Progenitor cell of endocrine pancreas (in vitro differentiated cells): ENCODE measurements around the gene C19orf25. TPM values are rescaled to one million over a fixed set of nuclear protein-coding genes. Genes with fewer than 3 reads are reported as not detected.

Source experiments
- DNase-seq: peaks from one replicate; pipeline ENCODE4 v3.0.0; 2021; ENCODE audit warnings: low spot score; ENCODE audit not compliant: unreplicated experiment
- H3K27ac Mint-ChIP-seq: 2 replicates; pipeline ENCODE4 v1.8.0; 2021; ENCODE audit warnings: mild to moderate bottlenecking, moderate library complexity, mixed read lengths
- H3K27me3 Mint-ChIP-seq: 2 replicates; pipeline ENCODE4 v1.8.0; 2021; ENCODE audit warnings: mixed read lengths
- H3K36me3 Mint-ChIP-seq: 2 replicates; pipeline ENCODE4 v1.8.0; 2022; ENCODE audit warnings: mixed read lengths; ENCODE audit not compliant: insufficient read depth
- H3K4me1 Mint-ChIP-seq: 2 replicates; pipeline ENCODE4 v1.8.0; 2021; ENCODE audit warnings: low read depth, mixed read lengths
- H3K4me3 Mint-ChIP-seq: 2 replicates; pipeline ENCODE4 v1.8.0; 2021; ENCODE audit warnings: low read depth, mild to moderate bottlenecking, moderate library complexity, mixed read lengths
- H3K9me3 Mint-ChIP-seq: 2 replicates; pipeline ENCODE4 v1.8.0; 2021; ENCODE audit warnings: low read depth, mixed read lengths
- total RNA-seq: library from RNA; stranded (reverse); gene quantifications from 2 replicates; pipeline ENCODE4 v1.2.1, GENCODE V29; 2021
- TF ChIP-seq, protein P1 (sequence below): fragments of 200-600 bp; sonication (generic); IDR thresholded peaks from one replicate; pipeline ENCODE4 v1.5.0; 2021; ENCODE audit warnings: antibody characterized with exemption, mild to moderate bottlenecking; ENCODE audit not compliant: unreplicated experiment

The C19orf25 gene
- total RNA-seq, 1 donor from 2014 or later, result 31.3 TPM

DNA sequence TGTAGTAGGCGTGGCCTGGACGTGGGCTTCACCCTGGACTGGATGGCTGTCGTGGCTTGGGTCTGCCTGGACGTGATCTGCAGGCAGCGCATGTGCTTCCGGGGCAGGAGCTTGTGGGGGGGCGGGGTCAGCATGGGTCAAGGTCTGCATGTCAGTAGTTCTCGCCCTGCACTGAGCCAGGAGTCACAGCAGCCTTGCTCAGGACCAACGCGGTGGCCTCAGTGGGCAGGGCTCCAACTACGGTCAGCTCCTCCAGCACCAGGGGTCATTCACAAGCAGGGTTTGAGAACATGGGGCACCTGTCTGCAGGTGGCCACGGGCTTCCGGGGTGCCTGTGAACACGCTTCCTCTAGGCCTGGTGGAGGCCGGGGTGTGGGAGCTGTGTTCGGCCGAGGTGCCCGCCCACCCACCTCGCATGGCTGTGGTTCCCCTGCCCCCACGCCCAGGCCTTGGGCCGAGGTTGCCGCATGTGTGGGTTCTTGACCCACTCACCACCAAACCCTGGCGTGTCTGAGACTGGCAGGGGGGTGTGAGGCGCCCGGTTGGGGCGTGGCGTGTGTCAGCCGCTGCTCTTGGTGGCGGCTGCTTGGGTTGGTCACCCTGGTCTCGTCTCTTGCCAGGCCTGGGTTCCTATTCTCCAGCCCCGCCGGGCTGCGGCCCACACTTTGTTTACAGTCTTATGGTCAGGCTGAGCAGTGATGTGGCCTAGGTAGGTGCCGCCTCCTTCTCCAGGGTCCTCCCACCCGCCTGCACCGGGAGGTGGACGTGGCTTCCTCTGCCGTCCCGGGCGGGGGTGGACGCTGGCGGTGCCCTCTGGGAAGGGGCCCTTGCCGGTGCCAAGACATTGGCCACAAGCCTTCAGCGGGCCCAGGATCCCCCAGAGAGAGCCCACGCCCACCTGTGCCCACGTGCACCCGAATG, 45.6 kb downstream of the C19orf25 start:
- H3K36me3 Mint-ChIP-seq, result peaks cover 6% of the 10 kb centered on the region
- no peaks in the 10 kb centered on the region for H3K27me3 Mint-ChIP-seq
- TF ChIP-seq, protein P1, sequence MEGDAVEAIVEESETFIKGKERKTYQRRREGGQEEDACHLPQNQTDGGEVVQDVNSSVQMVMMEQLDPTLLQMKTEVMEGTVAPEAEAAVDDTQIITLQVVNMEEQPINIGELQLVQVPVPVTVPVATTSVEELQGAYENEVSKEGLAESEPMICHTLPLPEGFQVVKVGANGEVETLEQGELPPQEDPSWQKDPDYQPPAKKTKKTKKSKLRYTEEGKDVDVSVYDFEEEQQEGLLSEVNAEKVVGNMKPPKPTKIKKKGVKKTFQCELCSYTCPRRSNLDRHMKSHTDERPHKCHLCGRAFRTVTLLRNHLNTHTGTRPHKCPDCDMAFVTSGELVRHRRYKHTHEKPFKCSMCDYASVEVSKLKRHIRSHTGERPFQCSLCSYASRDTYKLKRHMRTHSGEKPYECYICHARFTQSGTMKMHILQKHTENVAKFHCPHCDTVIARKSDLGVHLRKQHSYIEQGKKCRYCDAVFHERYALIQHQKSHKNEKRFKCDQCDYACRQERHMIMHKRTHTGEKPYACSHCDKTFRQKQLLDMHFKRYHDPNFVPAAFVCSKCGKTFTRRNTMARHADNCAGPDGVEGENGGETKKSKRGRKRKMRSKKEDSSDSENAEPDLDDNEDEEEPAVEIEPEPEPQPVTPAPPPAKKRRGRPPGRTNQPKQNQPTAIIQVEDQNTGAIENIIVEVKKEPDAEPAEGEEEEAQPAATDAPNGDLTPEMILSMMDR, result no peak
- H3K9me3 Mint-ChIP-seq, result no peaks in the 10 kb centered on the region
- DNase-seq, result no peak
- H3K4me3 Mint-ChIP-seq, result no peak overlapping the region
- no peaks in the 10 kb centered on the region for H3K4me1 Mint-ChIP-seq
- no peak overlapping the region for H3K27ac Mint-ChIP-seq

DNA sequence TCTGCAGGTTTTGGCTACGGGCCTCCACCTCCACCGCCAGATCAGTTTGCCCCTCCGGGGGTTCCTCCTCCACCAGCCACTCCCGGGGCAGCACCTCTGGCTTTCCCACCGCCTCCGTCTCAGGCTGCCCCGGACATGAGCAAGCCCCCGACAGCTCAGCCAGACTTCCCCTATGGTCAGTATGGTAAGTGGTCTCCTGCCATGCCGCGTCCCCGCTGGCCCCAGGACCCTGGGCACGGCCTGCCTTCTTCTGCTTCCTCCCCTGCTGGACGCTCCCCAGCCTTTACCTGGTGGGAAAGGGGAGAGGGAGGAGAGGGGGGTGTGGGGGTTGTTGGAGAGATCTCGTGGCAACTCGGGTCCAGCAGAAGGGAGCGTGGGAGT, 46.5 kb downstream of the C19orf25 start:
- no peaks in the 10 kb centered on the region for H3K9me3 Mint-ChIP-seq
- TF ChIP-seq, protein P1, result no peak
- H3K36me3 Mint-ChIP-seq, result peaks cover 6% of the 10 kb centered on the region
- DNase-seq, result no peak
- no peaks in the 10 kb centered on the region for H3K27me3 Mint-ChIP-seq
- H3K27ac Mint-ChIP-seq, result no peak overlapping the region
- no peaks in the 10 kb centered on the region for H3K4me1 Mint-ChIP-seq
- H3K4me3 Mint-ChIP-seq, result no peak overlapping the region

DNA sequence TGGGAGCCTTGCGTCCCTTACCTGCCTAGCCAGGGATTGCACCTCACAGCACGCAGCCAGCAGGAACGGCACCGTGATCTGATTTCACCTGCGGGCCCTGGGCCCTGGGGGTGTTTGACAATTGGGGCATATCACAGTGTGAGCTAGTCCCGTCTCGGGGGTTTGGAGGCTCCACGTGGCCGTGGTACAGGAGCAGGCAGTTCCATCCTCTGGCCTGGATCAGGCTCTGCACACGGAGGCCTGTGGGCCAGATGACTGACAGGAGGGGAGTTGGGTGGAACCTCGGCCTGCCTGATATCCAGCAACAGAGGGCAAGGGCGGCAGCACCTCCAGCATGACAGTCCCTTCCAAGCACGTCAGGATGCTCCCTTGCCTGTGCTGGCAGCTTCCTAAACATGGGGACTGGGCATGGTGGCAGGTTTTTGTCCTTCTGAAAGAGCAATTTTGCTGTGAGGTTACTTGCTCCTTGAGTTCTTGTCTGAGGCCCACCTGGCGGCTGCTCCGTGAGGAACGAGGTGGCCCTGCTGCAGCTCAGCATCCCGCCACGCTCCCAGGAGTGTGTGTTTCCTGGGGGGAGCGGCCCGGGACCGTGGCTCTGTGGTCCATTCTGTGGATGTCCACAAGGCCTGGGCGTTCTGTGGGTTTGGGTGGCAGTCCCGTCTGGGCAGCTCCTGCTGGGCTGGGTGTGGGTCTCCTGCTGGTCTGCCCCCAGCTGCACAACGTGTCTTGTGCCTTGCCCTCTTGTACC, 47.1 kb downstream of the C19orf25 start:
- no peaks in the 10 kb centered on the region for H3K27me3 Mint-ChIP-seq
- peaks cover 6% of the 10 kb centered on the region for H3K36me3 Mint-ChIP-seq
- TF ChIP-seq, protein P1, result no peak

DNA sequence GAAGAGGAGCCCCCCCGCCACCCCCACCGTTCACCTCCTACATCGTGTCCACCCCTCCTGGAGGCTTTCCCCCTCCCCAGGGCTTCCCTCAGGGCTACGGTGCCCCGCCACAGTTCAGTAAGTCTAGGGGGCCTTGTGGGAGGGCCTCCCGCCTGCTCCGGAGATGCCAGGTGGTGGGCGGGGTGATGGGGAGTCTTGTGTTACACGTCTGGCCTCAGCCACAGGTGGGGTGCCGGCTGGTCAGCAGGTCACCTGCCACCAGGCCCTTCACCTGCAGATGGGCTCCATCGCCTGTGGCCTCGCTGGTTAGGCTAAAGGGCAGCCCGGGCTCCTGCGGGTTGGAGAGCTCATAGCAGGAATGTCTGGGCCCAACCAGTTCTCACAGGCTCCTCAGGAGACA, 48.8 kb downstream of the C19orf25 start:
- H3K36me3 Mint-ChIP-seq, result peaks cover 3% of the 10 kb centered on the region
- H3K27me3 Mint-ChIP-seq, result no peaks in the 10 kb centered on the region
- no peaks in the 10 kb centered on the region for H3K9me3 Mint-ChIP-seq
- TF ChIP-seq, protein P1, result no peak
- peak overlapping the region; percentile 52 for H3K27ac Mint-ChIP-seq
- DNase-seq, result no peak
- no peak overlapping the region for H3K4me3 Mint-ChIP-seq
- no peaks in the 10 kb centered on the region for H3K4me1 Mint-ChIP-seq

More for the DNA sequence above, 47.1 kb downstream of the C19orf25 start:
- DNase-seq, result no peak
- Mint-ChIP-seq H3K4me3 (no peak overlapping the region), H3K9me3 (no peaks in the 10 kb centered on the region), H3K27ac (no peak overlapping the region), H3K4me1 (no peaks in the 10 kb centered on the region)

DNA sequence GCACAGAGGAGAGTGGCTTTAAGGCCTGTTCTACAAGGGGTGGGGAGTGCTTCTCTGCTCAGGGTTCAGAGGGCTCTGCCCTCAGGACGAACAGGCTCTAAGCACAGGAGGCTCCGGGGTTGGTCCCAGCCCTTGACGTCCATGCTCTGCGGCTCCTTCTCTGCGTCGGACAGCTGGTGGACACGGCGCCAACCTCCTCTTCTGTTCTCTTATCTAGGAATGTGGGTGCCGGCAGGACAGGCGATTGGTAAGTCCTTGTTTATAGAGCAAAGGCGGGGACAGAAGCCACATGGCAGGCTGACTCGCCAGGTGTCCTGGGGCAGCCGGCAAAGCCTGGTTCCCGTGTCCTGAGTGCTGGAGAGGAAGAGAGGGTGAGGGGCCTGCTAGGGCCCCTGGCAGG, 49.3 kb downstream of the C19orf25 start:
- H3K9me3 Mint-ChIP-seq, result no peaks in the 10 kb centered on the region
- peaks cover 4% of the 10 kb centered on the region for H3K4me1 Mint-ChIP-seq
- TF ChIP-seq, protein P1, result no peak
- no peak overlapping the region for H3K27ac Mint-ChIP-seq
- H3K4me3 Mint-ChIP-seq, result no peak overlapping the region
- DNase-seq, result no peak
- peaks cover 5% of the 10 kb centered on the region for H3K36me3 Mint-ChIP-seq
- H3K27me3 Mint-ChIP-seq, result no peaks in the 10 kb centered on the region
